Stimulated activated CD8-positive, alpha-beta memory T cell treated with anti-CD3 and anti-CD28 coated beads, Interleukin-7, amount 100 ng/mL, for 1 hour (primary cell): ENCODE data around the gene MAK.
"Not testable (repeated sequence)": the region's sequence is repeated elsewhere in the genome, so short reads cannot be mapped to it uniquely, and the experiment has no call there.

ENCODE experiments used
- DNase-seq, 2 donors: peaks; one replicate each; pipeline ENCODE4 v3.0.0-alpha.2; 2020; ENCODE audit warnings: low read depth in 2 of 2

MAK gene

GRCh38 chr6:10837995-10838793, at the start of gene MAK:
TSS of gene MAK (minus strand) at chr6:10838539. CDS start at chr6:10830648, 7,891 bp downstream.
- DNase-seq: peak; percentile 64

GRCh38 chr6:10886691-10887502, 48.6 kb upstream of the MAK start, which contains the start of gene SYCP2L:
TSS of gene SYCP2L (plus strand) at chr6:10887052. CDS start at chr6:10887127, 75 bp downstream.
- DNase-seq: no peak

- DNase-seq: not testable (repeated sequence)
Observed at GRCh38 chr6:10886365-10886690, 48.0 kb upstream of the MAK start.

GRCh38 chr6:10884245-10884972, 46.1 kb upstream of the MAK start:
- DNase-seq: no peak

- no peak for DNase-seq
Observed at GRCh38 chr6:10883312-10884244, 45.2 kb upstream of the MAK start.

GRCh38 chr6:10882657-10883171, 44.4 kb upstream of the MAK start:
- no peak for DNase-seq

- not testable (repeated sequence) for DNase-seq
Observed at GRCh38 chr6:10882253-10882630, 43.9 kb upstream of the MAK start.

- no peak for DNase-seq
Observed at GRCh38 chr6:10880366-10880765, 42.0 kb upstream of the MAK start.

- no peak for DNase-seq
Observed at GRCh38 chr6:10877871-10878270, 39.5 kb upstream of the MAK start.

- DNase-seq: no peak
Observed at GRCh38 chr6:10877012-10877411, 38.7 kb upstream of the MAK start.

- no peak for DNase-seq
Observed at GRCh38 chr6:10875026-10875425, 36.7 kb upstream of the MAK start.

GRCh38 chr6:10874207-10874606, 35.9 kb upstream of the MAK start:
- no peak for DNase-seq

GRCh38 chr6:10873374-10873773, 35.0 kb upstream of the MAK start:
- no peak for DNase-seq

- no peak for DNase-seq
Observed at GRCh38 chr6:10867952-10868351, 29.6 kb upstream of the MAK start.

- DNase-seq: not testable (repeated sequence)
Observed at GRCh38 chr6:10866709-10867108, 28.4 kb upstream of the MAK start.

GRCh38 chr6:10863031-10863430, 24.7 kb upstream of the MAK start:
- DNase-seq: not testable (repeated sequence)

- DNase-seq: no peak
Observed at GRCh38 chr6:10862361-10862760, 24.0 kb upstream of the MAK start.

GRCh38 chr6:10861086-10861485, 22.7 kb upstream of the MAK start:
- no peak for DNase-seq

GRCh38 chr6:10857259-10857658, 18.9 kb upstream of the MAK start:
- DNase-seq: no peak

- no peak for DNase-seq
Observed at GRCh38 chr6:10854922-10855632, 16.7 kb upstream of the MAK start.
